GM12891 (cell line): Measurements from ENCODE around the gene CARS1.

ENCODE experiments used
- PAX5 ChIP-seq: IDR thresholded peaks from 2 replicates; pipeline ENCODE4 v1.6.1; 2011; ENCODE audit warnings: low read length, moderate library complexity, mild to moderate bottlenecking; ENCODE audit not compliant: insufficient read depth, severe bottlenecking
- POLR2A ChIP-seq: IDR thresholded peaks from 2 replicates; pipeline ENCODE4 v1.6.1; 2011; ENCODE audit warnings: low read depth, low read length, control low read depth
- SPI1 ChIP-seq: IDR thresholded peaks from 2 replicates; pipeline ENCODE4 v1.6.1; 2011; ENCODE audit warnings: low read depth, low read length, control low read depth

- TF ChIP-seq PAX5 (no peak), POLR2A (no peak), SPI1 (no peak)
Observed at GRCh38 chr11:2989551-2989950, 67.7 kb downstream of the CARS1 start.
